Type B pancreatic cell (in vitro differentiated cells): ENCODE data around the gene CAMK2A. TPM values are rescaled to one million over a fixed set of nuclear protein-coding genes. Genes with fewer than 3 reads are reported as not detected.

Experiments
- DNase-seq: peaks from one replicate; pipeline ENCODE4 v3.0.0; 2021; ENCODE audit warnings: mixed read lengths; ENCODE audit not compliant: unreplicated experiment; ENCODE audit errors: extremely low spot score
- H3K27ac Mint-ChIP-seq: 2 replicates; pipeline ENCODE4 v1.8.0; 2021; ENCODE audit warnings: mild to moderate bottlenecking, mixed read lengths
- H3K27me3 Mint-ChIP-seq: 2 replicates; pipeline ENCODE4 v1.8.0; 2021; ENCODE audit warnings: mixed read lengths
- H3K36me3 Mint-ChIP-seq: 2 replicates; pipeline ENCODE4 v1.8.0; 2021; ENCODE audit warnings: mixed read lengths
- H3K4me1 Mint-ChIP-seq: one replicate; pipeline ENCODE4 v1.8.0; 2021; ENCODE audit warnings: mixed read lengths; ENCODE audit not compliant: unreplicated experiment
- H3K4me3 Mint-ChIP-seq: 2 replicates; pipeline ENCODE4 v1.8.0; 2021; ENCODE audit warnings: mild to moderate bottlenecking, mixed read lengths
- H3K9me3 Mint-ChIP-seq: 2 replicates; pipeline ENCODE4 v1.8.0; 2021; ENCODE audit warnings: mixed read lengths
- CTCF ChIP-seq: fragments of 200-600 bp; sonication (generic); conservative IDR thresholded peaks from 2 replicates; pipeline ENCODE4 v1.5.0; 2021; ENCODE audit warnings: antibody characterized with exemption, mild to moderate bottlenecking
- total RNA-seq: library from RNA; stranded (reverse); gene quantifications from 2 replicates; pipeline ENCODE4 v1.2.1, GENCODE V29; 2021; ENCODE audit warnings: low replicate concordance

CAMK2A gene
- total RNA-seq, 1 donor from 2014 or later, result 3.7 TPM

- peak; percentile 69 for TF ChIP-seq CTCF
- Mint-ChIP-seq H3K4me3 (no peak overlapping the region), H3K36me3 (no peaks in the 10 kb centered on the region), H3K4me1 (peaks cover 9% of the 10 kb centered on the region), H3K27ac (no peak overlapping the region), H3K9me3 (no peaks in the 10 kb centered on the region), H3K27me3 (peaks cover 16% of the 10 kb centered on the region)
- DNase-seq, result no peak
These were observed 17.0 kb downstream of the CAMK2A start for GRCh38 chr5:150272531-150272930.

GRCh38 chr5:150271923-150272322, 17.6 kb downstream of the CAMK2A start:
- peaks cover 16% of the 10 kb centered on the region for H3K27me3 Mint-ChIP-seq
- no peaks in the 10 kb centered on the region for H3K36me3 Mint-ChIP-seq
- H3K9me3 Mint-ChIP-seq, result no peaks in the 10 kb centered on the region
- no peak for DNase-seq
- no peak overlapping the region for H3K27ac Mint-ChIP-seq
- no peak overlapping the region for H3K4me3 Mint-ChIP-seq
- peaks cover 11% of the 10 kb centered on the region for H3K4me1 Mint-ChIP-seq
- no peak for TF ChIP-seq CTCF

- H3K9me3 Mint-ChIP-seq, result no peaks in the 10 kb centered on the region
- no peak for DNase-seq
- no peak overlapping the region for H3K27ac Mint-ChIP-seq
- TF ChIP-seq CTCF, result no peak
- peaks cover 12% of the 10 kb centered on the region for H3K27me3 Mint-ChIP-seq
- H3K36me3 Mint-ChIP-seq, result no peaks in the 10 kb centered on the region
- peaks cover 14% of the 10 kb centered on the region for H3K4me1 Mint-ChIP-seq
- H3K4me3 Mint-ChIP-seq, result no peak overlapping the region
These were observed 18.3 kb downstream of the CAMK2A start for GRCh38 chr5:150271296-150271692.

GRCh38 chr5:150270541-150271295, 18.9 kb downstream of the CAMK2A start:
- TF ChIP-seq CTCF, result no peak
- Mint-ChIP-seq H3K27ac (no peak overlapping the region), H3K4me3 (no peak overlapping the region), H3K27me3 (peaks cover 9% of the 10 kb centered on the region), H3K4me1 (peaks cover 13% of the 10 kb centered on the region), H3K36me3 (no peaks in the 10 kb centered on the region), H3K9me3 (no peaks in the 10 kb centered on the region)
- no peak for DNase-seq

- peaks cover 24% of the 10 kb centered on the region for H3K4me1 Mint-ChIP-seq
- H3K27ac Mint-ChIP-seq, result no peak overlapping the region
- no peaks in the 10 kb centered on the region for H3K36me3 Mint-ChIP-seq
- no peak for TF ChIP-seq CTCF
- no peaks in the 10 kb centered on the region for H3K27me3 Mint-ChIP-seq
- no peak for DNase-seq
- H3K9me3 Mint-ChIP-seq, result no peaks in the 10 kb centered on the region
- no peak overlapping the region for H3K4me3 Mint-ChIP-seq
These were observed 22.7 kb downstream of the CAMK2A start for GRCh38 chr5:150266871-150267291.
